GM19351 (cell line): ENCODE results near the gene REEP5.
"Not testable (repeated sequence)": the region's sequence is repeated elsewhere in the genome, so short reads cannot be mapped to it uniquely, and the experiment has no call there.

ENCODE experiments used
- ATAC-seq: cut with Tn5 transposase; IDR thresholded peaks from one replicate; pipeline ENCODE4 v1.9.1; 2021; ENCODE audit warnings: mild to moderate bottlenecking, moderate library complexity; ENCODE audit not compliant: unreplicated experiment

REEP5 gene

DNA sequence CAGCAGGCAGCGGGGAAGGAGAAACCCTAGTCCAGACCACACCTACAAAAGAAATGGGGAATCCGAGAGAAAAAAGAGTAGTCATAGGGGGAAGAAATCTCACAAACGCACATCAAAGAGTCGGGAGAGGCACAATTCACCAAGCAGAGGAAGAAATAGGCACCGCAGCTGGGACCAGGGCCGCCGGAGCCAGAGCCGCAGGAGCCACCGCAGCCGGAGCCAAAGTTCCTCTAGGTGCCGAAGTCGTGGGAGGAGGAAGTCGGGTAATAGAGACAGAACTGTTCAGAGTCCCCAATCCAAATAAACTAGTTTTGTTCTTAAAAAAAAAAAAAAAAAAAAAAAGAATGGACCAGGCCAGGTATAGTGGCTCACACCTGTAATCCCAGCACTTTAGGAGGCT lies 29.3 kb downstream of the REEP5 start:
- no peak for ATAC-seq

- ATAC-seq: not testable (repeated sequence)
Measured at GRCh38 chr5:112892066-112892465, 30.0 kb downstream of the REEP5 start.

DNA sequence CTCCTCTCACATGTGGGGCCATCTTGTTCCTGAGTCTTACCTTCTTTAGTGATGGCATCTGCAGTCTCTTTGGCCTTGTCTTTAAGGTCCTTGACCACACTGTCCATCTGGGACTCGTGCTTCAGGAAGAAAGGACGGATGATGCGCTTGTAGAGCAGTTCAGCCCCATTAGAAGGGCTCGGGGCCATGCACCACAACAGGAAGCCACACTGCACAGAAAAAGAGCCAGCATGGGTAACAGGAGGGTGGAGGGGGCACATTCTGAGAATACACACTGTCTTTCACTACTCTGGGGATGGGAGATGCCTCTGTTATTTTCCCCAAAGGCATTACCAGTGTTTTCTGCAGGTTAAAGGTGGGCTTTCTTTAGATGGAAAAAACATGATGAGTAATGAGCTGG lies 35.1 kb downstream of the REEP5 start:
- ATAC-seq: no peak

- no peak for ATAC-seq
Measured at GRCh38 chr5:112885001-112885400, 37.0 kb downstream of the REEP5 start.

DNA sequence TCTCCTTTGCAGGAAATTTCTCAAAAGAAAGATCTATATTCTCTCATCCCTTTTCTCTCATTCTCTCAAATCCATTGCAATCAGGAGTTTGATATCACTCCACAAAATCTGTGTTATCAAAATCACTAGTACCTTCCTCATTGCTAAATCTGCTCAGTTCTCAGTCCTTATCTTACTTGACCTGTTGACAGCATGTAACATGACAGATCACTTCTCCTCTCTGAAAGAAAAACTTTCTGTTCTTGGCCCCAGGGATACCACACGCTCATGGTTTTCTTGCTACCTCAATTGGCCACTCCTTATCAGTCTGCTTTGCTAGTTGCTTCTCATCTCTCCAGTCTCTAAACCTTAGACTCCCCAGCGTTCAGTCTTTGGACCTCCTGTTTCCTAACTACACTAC lies 38.8 kb downstream of the REEP5 start:
- ATAC-seq: no peak

- ATAC-seq: no peak
Measured at GRCh38 chr5:112880219-112880964, 41.6 kb downstream of the REEP5 start.

DNA sequence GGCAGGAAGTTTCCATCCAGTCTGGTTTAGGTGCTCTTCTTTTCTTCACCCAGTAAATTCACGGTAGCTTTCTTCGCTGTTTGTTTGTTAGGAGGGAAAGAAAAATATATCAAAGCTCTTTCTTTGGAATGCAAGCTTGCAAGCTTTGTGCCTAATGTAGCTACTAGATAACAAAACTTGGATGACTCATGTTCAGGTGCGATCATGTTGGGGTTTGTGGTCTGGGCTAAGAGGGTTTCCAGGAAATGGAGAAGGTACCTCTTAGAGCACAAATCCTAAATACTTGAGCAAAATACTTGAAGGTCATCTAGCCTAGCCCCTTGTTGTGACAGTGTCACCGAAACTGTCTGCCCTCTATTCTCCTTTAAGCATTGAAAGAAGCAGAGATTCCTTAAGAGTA lies 43.3 kb downstream of the REEP5 start:
- ATAC-seq: no peak

DNA sequence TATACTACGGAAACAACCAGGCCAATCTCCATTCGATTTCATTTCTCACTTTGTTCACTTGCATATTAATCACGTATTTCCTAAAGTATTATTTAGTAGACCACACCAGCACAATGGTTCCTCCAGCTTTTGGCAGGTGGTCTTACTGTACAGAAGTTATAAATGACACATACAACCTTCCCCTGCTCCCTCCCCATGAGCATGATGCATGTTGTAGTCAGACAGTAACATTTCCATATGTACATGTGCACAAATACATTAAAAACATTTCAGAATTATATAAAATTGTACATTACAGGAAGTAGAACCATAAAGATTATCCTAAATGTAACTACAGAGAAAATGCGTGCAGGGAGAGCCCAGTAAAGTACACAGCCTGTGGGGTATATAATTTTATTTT lies 43.9 kb downstream of the REEP5 start:
- no peak for ATAC-seq

- no peak for ATAC-seq
Measured at GRCh38 chr5:112876362-112876761, 45.7 kb downstream of the REEP5 start.

DNA sequence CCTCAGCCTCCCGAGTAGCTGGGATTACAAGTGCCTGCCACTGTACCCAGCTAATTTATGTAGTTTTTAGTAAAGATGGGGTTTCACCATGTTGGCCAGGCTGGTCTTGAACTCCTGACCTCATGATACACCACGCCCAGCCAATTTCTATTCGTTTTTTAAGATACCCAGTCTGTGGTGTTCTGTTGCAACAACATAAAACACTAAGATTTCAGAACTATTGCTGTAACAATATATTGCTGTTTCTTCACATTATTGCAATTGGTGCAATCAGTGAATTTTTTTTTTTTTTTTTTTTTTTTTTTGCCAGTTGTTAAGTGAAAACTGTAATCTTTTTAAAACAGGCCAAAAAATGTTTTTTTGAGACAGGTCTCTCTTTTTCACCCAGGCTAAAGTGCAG lies 51.1 kb downstream of the REEP5 start:
- no peak for ATAC-seq

DNA sequence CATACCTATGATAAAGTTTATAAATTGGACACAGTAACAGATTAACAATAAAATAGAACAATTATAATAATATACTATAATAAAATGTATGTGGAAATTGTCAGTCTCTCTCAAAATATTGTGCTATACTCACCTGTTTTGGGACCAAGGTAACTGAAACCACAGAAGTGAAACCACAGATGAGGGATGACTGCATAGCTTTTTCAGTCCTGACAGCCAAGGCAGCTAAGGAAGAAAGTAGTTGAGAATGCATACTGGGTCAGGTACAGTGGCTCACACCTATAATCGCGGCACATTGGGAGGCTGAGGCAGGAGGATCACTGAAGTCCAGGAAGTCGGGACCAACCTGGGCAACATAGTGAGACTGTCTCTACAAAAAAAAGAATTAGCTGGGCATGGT lies 52.1 kb downstream of the REEP5 start:
- ATAC-seq: peak; percentile 82

- ATAC-seq: no peak
Measured at GRCh38 chr5:112867411-112867810, 54.6 kb downstream of the REEP5 start.

- no peak for ATAC-seq
Measured at GRCh38 chr5:112866739-112867138, 55.3 kb downstream of the REEP5 start.

DNA sequence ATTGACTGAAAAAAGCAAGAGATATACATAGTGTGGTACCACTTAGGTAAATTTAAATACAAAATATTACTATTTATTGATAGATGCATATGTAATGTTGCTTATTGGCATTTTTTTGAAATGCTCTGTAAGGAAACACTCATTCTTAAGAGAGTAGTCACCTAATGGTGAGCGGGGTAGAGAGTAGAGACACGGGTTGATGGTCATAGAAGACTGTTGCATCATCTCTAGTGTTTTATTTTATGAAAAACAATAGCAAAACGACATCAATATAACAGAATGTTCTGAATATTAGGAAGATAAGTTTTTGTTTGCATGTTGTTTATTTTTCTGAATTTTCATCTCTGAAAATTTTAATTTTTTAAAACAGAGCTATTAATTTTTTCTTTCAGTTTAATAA lies 56.9 kb downstream of the REEP5 start:
- ATAC-seq: no peak

DNA sequence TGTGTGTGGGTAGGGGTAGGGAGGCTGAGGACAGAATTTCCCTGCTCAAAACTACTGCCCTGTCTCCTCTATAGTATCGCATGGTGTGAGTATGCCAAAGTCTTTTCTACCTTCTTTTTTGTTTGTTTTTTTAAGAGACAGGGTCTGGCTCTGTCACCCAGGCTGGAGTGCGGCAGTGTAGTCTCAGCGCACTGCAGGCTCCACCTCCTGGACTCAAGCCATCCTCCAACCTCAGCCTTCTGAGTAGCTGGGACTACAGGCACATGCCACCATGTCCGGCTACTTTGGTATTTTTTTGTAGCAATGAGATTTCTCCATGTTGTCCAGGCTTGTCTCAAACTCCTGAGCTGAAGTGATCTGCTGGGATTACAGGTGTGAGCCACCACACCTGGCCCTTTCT lies 58.5 kb downstream of the REEP5 start:
- ATAC-seq: no peak

- ATAC-seq: no peak
Measured at GRCh38 chr5:112862085-112862484, 59.9 kb downstream of the REEP5 start.

DNA sequence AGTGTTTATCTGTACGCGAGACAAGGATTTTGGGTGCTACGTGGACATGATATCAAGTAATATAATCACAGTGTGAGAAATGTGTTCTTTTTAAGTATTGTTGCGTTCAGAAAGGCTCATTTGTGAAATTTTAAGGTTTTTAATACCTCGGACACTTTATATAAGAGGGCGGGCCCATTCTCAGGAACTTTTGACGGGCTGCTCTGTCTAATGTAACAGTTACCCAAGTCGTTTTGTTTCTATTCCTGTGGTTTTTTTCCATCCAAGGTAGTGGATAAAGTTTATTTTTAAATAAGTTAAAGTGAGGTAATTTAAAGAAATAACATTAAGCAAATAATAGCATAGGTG lies 60.4 kb downstream of the REEP5 start:
- ATAC-seq: no peak

DNA sequence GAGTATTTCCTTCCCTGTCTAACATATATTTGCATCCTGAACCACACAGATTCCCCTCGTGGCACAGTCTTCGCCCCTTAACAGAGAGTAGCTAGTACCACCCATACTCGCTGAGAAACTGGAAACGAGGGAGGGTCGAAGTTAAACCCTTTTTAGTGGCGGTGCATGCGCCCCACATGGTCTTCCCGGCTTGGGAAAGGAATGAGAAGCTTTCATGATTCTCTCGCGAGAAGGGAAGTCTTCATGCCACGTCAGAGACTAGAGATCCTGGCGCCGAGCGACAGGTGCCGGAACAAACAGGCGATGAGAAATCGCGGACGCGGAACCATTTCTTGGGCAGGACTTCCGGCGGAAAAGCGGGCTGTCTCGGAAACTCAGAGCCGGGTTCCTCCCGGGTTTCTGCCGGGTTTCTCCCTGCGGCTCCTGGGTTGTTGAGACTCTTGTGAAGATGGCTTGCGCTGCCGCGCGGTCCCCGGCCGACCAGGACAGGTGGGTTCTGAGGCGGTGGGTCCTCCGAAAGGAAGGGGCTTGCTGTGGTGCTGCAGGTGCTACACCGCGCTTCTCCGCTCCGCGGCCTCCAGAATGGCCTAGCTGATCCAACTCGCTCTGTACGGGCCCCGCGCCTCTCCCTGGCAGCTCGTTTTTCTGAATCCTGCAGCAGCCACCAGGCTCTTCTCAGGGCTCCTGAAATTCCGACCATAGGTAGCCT lies 60.9 kb downstream of the REEP5 start, which contains the start of gene SRP19:
Gene SRP19 (plus strand): TSS at position 359 of the 709 bp plus-strand sequence. CDS start 90 bp downstream, at position 449.
- ATAC-seq: peak; percentile 97

DNA sequence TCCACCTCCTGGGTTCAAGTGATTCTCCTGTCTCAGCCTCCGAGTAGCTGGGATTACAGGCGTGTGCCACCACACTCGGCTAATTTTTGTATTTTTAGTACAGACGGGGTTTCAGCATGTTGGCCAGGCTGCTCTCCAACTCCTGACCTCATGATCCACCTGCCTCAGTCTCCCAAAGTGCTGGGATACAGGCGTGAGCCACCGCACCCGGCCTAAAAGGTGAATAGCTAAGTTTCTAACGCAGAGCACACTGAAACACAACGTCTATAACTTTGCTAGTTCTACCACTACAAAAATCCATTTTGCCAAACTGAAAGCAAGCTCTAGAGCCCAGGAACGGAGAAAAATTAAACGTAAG lies 61.5 kb downstream of the REEP5 start:
- ATAC-seq: not testable (repeated sequence)

GRCh38 chr5:112857866-112858265 lies 64.2 kb downstream of the REEP5 start:
- no peak for ATAC-seq

- no peak for ATAC-seq
Measured at GRCh38 chr5:112854651-112855050, 67.4 kb downstream of the REEP5 start.

GRCh38 chr5:112849912-112850311 lies 72.1 kb downstream of the REEP5 start:
- ATAC-seq: no peak
